Vagina (tissue), 2 donors: ENCODE measurements around the gene USP54. TPM values are rescaled to one million over a fixed set of nuclear protein-coding genes. Genes with fewer than 3 reads are reported as not detected.
"Not testable (repeated sequence)": the region's sequence is repeated elsewhere in the genome, so short reads cannot be mapped to it uniquely, and the experiment has no call there.

ENCODE experiments used
- DNase-seq, 2 donors: peaks; one replicate each; pipeline ENCODE4 v3.0.0-alpha.2; 2017; ENCODE audit errors: extremely low spot score in 2 of 2
- H3K27ac ChIP-seq: fragments of 200-600 bp; sonication (generic); one replicate; pipeline ENCODE4 v1.5.1; 2019
- H3K27me3 ChIP-seq: fragments of 200-600 bp; sonication (generic); one replicate; pipeline ENCODE4 v1.5.1; 2019
- H3K36me3 ChIP-seq, 2 donors: fragments of 200-600 bp; sonication (generic); one replicate each; pipeline ENCODE4 v1.5.1; 2017 to 2019
- H3K4me1 ChIP-seq: fragments of 200-600 bp; sonication (generic); one replicate; pipeline ENCODE4 v1.5.1; 2019
- H3K4me3 ChIP-seq, 2 donors: fragments of 200-600 bp; sonication (generic); 1 replicate in 1 of 2; 2 replicates in 1 of 2; pipeline ENCODE4 v1.5.1; 2016 to 2019
- H3K9me3 ChIP-seq: fragments of 200-600 bp; sonication (generic); one replicate; pipeline ENCODE4 v1.5.1; 2019
- POLR2A ChIP-seq, 2 donors: fragments of 450-650 bp; IDR thresholded peaks; one replicate each; pipeline ENCODE4 v1.6.1; 2017; ENCODE audit warnings: antibody characterized with exemption in 2 of 2, mild to moderate bottlenecking in 2 of 2, moderate library complexity in 2 of 2
- POLR2AphosphoS5 ChIP-seq, 2 donors: sonication (generic); formaldehyde crosslinking; IDR thresholded peaks; one replicate each; pipeline ENCODE4 v1.9.0; 2017; ENCODE audit warnings: antibody characterized with exemption in 2 of 2, mild to moderate bottlenecking in 2 of 2, low read depth in 1 of 2; ENCODE audit not compliant: insufficient read depth in 1 of 2
- intact Hi-C: fragments of 100-400 bp; cut with DNase I; formaldehyde crosslinking; loops from one replicate; pipeline ENCODE4 v1.15.1; 2023
- total RNA-seq: library from RNA; depleted of rRNA; stranded (reverse); fragments of >200 nt; gene quantifications from one replicate; pipeline ENCODE4 v1.2.3, GENCODE V29; 2016
- TF ChIP-seq, protein P1 (sequence below), 3 experiments: fragments of 450-650 bp in 2 of 3; fragments of 200-600 bp in 1 of 3; sonication (generic) in 1 of 3; IDR thresholded peaks; one replicate each; pipeline ENCODE4 v1.5.1; 2017 to 2019; ENCODE audit warnings: antibody characterized with exemption in 3 of 3, mild to moderate bottlenecking in 2 of 3, moderate library complexity in 2 of 3

Gene USP54
- total RNA-seq, 1 donor from 2014 or later, result 27.7 TPM

DNA sequence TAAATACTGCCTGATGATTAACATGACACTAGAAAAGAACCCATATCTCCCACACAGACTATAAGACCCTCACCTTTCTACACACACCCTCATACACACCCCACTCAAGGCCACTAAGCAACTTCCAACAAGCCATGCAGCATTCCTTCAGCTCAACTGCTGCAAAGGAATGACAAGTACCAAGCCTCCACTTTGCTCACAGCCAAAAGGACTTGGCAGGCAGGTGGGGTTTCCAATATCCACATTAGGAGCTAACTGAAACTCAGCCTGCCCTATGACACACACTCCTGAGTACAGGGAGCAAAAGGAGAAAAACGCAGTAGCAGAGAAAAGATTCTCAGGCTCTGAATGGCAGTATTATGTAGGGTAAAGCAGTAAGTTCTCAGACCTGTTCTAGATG, 13.4 kb downstream of the USP54 start:
- H3K27me3 ChIP-seq, result no peaks in the 10 kb centered on the region
- H3K4me3 ChIP-seq, result no peak overlapping the region
- peak in 1 of 2 donors; percentile 88 for DNase-seq
- intact Hi-C loops, result loop anchor here (5.0 kb wide), 1 partner anchor 50 kb away; no protein-coding TSS in a partner anchor
- TF ChIP-seq POLR2AphosphoS5 (IDR thresholded peaks at IDR 0.05; ENCODE audit: insufficient read depth in 1 of 2, low read depth in 1 of 2), result peak in 1 of 2 donors; percentile 92
- TF ChIP-seq POLR2A (IDR thresholded peaks at IDR 0.05), result no peak
- H3K9me3 ChIP-seq, result no peaks in the 10 kb centered on the region
- H3K27ac ChIP-seq, result peak overlapping the region; percentile 79
- H3K4me1 ChIP-seq, result peaks cover 51% of the 10 kb centered on the region
- no peaks in the 10 kb centered on the region for H3K36me3 ChIP-seq

DNA sequence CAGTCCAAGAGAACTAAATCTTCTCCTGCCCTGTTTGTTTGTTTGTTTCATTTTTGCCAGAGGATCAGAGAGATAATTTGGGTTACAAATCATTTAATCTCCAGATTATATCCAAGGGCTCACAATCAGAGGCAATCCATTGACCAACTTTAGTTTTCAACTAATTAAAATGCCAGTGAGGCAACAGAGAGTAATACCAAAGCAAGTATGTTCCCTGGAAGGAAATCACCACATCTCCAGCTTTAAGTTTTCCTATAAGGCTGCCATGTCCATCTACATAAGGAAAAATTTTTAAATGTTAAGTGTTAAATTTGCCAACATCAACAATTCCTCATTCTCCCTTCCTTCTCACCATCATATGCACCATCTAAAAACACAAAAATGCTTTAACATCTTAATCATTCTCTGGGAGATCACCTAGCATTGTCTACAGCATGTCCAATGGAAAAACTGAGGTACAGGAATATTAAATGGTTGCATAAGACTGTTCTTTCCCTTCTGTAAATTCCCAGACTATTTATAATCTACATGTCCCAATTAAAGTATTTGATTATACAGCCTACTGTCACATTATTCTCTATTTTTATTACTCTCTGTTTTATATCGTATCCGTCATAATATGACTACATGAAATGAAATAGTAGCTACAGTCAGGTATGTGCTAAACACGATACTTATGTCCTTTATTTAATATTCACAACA, 14.1 kb downstream of the USP54 start:
- Histone ChIP-seq H3K4me1 (peaks cover 51% of the 10 kb centered on the region), H3K27me3 (no peaks in the 10 kb centered on the region), H3K36me3 (no peaks in the 10 kb centered on the region), H3K27ac (peak overlapping the region; percentile 79), H3K9me3 (no peaks in the 10 kb centered on the region), H3K4me3 (no peak overlapping the region)
- DNase-seq, result no peak
- intact Hi-C loops, result loop anchor here (5.0 kb wide), 1 partner anchor 50 kb away; no protein-coding TSS in a partner anchor
- TF ChIP-seq, protein P1, sequence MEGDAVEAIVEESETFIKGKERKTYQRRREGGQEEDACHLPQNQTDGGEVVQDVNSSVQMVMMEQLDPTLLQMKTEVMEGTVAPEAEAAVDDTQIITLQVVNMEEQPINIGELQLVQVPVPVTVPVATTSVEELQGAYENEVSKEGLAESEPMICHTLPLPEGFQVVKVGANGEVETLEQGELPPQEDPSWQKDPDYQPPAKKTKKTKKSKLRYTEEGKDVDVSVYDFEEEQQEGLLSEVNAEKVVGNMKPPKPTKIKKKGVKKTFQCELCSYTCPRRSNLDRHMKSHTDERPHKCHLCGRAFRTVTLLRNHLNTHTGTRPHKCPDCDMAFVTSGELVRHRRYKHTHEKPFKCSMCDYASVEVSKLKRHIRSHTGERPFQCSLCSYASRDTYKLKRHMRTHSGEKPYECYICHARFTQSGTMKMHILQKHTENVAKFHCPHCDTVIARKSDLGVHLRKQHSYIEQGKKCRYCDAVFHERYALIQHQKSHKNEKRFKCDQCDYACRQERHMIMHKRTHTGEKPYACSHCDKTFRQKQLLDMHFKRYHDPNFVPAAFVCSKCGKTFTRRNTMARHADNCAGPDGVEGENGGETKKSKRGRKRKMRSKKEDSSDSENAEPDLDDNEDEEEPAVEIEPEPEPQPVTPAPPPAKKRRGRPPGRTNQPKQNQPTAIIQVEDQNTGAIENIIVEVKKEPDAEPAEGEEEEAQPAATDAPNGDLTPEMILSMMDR (IDR thresholded peaks at IDR 0.05), result no peak
- TF ChIP-seq POLR2A (IDR thresholded peaks at IDR 0.05) (no peak), POLR2AphosphoS5 (IDR thresholded peaks at IDR 0.05; ENCODE audit: insufficient read depth in 1 of 2, low read depth in 1 of 2) (no peak)

DNA sequence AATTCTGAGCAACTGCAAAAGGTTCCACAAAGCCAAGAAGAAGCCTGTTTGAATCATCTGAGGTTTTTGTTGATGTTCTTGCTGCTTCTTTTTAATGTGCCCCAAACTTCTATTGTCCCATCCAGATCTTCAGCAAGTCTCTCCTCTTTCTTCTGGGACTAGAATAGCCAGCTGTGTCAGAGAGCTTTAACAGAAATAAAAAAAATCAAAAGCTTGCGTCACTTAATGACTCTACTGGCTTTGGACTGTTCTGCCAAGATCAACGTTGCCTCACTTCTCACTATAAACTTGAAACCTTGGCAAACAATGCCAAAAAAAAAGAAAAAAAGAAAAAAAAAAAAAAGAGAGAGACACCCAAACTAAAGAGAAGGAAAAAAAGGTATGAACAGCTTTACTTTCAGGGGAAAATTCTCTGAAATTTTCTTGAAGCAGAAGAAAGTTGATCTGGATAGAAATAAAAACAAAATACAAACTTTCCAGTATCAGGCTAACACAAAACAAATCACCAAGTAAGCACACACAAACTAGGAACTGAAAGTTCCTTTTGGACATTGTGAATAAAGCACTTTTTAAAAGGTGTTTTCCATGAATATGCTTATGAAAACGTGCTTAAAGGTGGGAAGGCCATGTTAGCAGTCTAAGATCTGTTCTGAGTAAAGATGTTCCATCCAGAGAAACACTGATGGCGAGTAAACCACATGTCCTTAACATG, 14.8 kb downstream of the USP54 start:
- Histone ChIP-seq H3K27ac (peak overlapping the region; percentile 79), H3K4me1 (peaks cover 51% of the 10 kb centered on the region), H3K27me3 (no peaks in the 10 kb centered on the region), H3K36me3 (no peaks in the 10 kb centered on the region), H3K4me3 (peak overlapping the region; percentile 15 to 26), H3K9me3 (no peaks in the 10 kb centered on the region)
- TF ChIP-seq POLR2A (IDR thresholded peaks at IDR 0.05), result peak in 1 of 2 donors; percentile 49
- TF ChIP-seq POLR2AphosphoS5 (IDR thresholded peaks at IDR 0.05; ENCODE audit: insufficient read depth in 1 of 2, low read depth in 1 of 2), result peak; percentile 29 to 97
- TF ChIP-seq, protein P1 (IDR thresholded peaks at IDR 0.05), result no peak
- intact Hi-C loops, result loop anchor here (5.0 kb wide), 1 partner anchor 51 kb away; no protein-coding TSS in a partner anchor
- no peak for DNase-seq

DNA sequence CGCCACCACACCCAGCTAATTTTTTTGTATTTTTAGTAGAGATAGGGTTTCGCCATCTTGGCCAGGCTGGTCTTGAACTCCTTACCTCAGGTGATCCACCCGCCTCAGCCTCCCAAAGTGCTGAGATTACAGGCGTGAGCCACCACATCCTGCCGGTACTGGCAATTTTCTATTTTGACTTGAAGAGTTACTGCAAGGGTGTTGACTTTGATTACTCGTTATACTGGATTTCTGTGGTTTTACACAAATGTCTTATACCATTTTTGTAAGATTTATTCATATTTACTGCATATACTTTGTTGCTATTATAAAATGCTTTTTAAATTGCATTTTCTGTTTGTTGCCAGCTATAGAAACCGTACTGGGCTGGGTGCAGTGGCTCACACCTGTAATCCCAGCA, 24.1 kb downstream of the USP54 start:
- intact Hi-C loops, H3K9me3 ChIP-seq, H3K27ac ChIP-seq, DNase-seq, H3K27me3 ChIP-seq, H3K4me1 ChIP-seq, H3K4me3 ChIP-seq: not testable (repeated sequence)
- peaks cover 0 to 11% of the 10 kb centered on the region in 2 donors for H3K36me3 ChIP-seq

DNA sequence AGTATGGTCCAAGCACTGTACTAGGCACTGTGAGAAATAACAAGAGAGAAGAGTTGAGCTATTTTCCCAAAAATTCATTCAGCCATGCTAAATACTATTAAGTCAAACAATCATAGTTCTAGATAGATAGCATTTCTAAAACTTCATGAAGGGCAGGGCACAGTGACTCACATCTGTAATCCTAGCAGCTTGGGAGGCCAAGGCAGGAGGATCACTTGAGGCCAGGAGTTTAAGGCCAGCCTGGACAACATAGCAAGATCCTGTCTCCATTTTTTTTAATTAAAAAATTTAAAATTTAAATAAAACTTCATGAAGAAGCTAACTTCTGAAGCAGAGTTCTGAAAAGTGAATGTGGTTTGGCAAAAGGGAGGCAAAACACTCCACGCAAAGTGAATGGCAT, 29.9 kb downstream of the USP54 start:
- no peaks in the 10 kb centered on the region for H3K27me3 ChIP-seq
- no peaks in the 10 kb centered on the region for H3K36me3 ChIP-seq
- H3K27ac ChIP-seq, result no peak overlapping the region
- no peak overlapping the region for H3K4me3 ChIP-seq
- no peak for TF ChIP-seq POLR2A (IDR thresholded peaks at IDR 0.05)
- no peaks in the 10 kb centered on the region for H3K9me3 ChIP-seq
- H3K4me1 ChIP-seq, result no peaks in the 10 kb centered on the region
- DNase-seq, result no peak
- intact Hi-C loops, result no loop called here

DNA sequence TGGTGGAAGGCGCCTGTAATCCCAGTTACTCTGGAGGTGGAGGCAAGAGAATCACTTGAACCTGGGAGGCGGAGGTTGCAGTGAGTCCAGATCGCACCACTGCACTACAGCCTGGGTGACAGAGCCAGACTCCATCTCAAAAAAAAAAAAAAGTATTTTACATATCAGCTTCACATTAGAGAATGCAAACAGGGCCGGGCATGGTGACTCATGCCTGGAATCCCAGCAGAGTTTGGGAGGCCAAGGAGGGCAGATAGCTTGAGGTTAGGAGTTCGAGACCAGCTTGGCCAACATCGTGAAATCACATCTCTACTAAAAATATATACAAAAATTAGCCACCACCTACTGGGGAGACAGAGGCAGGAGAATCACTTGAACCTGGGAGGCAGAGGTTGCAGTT, 31.6 kb downstream of the USP54 start:
- intact Hi-C loops, result no loop called here
- Histone ChIP-seq H3K27ac (no peak overlapping the region), H3K4me3 (no peak overlapping the region), H3K27me3 (no peaks in the 10 kb centered on the region), H3K36me3 (no peaks in the 10 kb centered on the region), H3K4me1 (no peaks in the 10 kb centered on the region), H3K9me3 (no peaks in the 10 kb centered on the region)
- TF ChIP-seq, protein P1 (IDR thresholded peaks at IDR 0.05), result no peak
- no peak for DNase-seq
